ENCODE measurements around the gene ETFRF1.

The ETFRF1 gene

DNA sequence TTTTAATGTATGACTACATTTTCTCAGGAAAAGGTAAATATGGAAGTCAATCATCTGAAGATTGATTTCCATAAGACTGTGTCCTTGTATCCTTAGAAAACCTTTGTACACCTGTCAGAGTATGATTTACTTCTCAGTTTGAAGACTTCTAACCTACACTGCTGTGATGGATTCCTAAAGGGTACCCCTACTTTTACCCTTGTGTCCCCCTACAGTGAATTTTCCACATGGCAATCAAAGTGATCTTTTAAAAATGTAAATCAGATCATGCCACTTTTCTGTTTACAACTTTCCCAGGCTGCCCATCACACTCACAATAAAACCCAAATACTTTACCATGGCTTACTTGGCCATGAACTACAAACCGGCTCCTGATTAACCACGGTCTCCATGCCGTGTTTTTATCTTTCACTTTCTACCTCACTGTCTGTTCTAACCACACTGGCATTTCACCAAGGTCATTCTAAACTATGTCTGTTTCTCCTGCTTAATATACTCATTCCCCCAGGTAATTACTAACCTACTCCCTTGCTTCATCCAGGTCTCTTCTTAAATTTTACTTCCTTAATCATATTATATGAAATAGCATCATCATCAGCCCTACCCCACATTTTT lies 8.1 kb upstream of the ETFRF1 start:
- Histone ChIP-seq H3K27ac (ENCODE audit: low read depth, low read length) (no peak overlapping the region), H3K36me3 (ENCODE audit: insufficient read depth, low read length) (no peaks in the 10 kb centered on the region), H3K27me3 (ENCODE audit: insufficient read depth, low read length) (no peaks in the 10 kb centered on the region), H3K4me3 (ENCODE audit: low read length) (no peak overlapping the region), H3K4me1 (ENCODE audit: insufficient read depth, low read length) (no peaks in the 10 kb centered on the region), H3K9me3 (ENCODE audit: insufficient read depth, low read depth, low read length) (no peaks in the 10 kb centered on the region), H3K9ac (ENCODE audit: low read depth, low read length) (no peak overlapping the region)
- WGBS = 95% methylated on average over 3 of the region's 3 CpGs

- no peaks in the 10 kb centered on the region for H3K4me1 ChIP-seq (ENCODE audit: insufficient read depth, low read length)
- H3K36me3 ChIP-seq (ENCODE audit: insufficient read depth, low read length) = no peaks in the 10 kb centered on the region
- no peaks in the 10 kb centered on the region for H3K27me3 ChIP-seq (ENCODE audit: insufficient read depth, low read length)
- no peak overlapping the region for H3K9ac ChIP-seq (ENCODE audit: low read depth, low read length)
- no peaks in the 10 kb centered on the region for H3K9me3 ChIP-seq (ENCODE audit: insufficient read depth, low read depth, low read length)
- WGBS = 79% methylated on average over 1 of the region's 2 CpGs
- H3K4me3 ChIP-seq (ENCODE audit: low read length) = no peak overlapping the region
- no peak overlapping the region for H3K27ac ChIP-seq (ENCODE audit: low read depth, low read length)
Observed at GRCh38 chr12:25187781-25188180, 7.3 kb upstream of the ETFRF1 start.

- H3K4me3 ChIP-seq (ENCODE audit: low read length) = no peak overlapping the region
- H3K9me3 ChIP-seq (ENCODE audit: insufficient read depth, low read depth, low read length) = no peaks in the 10 kb centered on the region
- H3K36me3 ChIP-seq (ENCODE audit: insufficient read depth, low read length) = no peaks in the 10 kb centered on the region
- H3K4me1 ChIP-seq (ENCODE audit: insufficient read depth, low read length) = no peaks in the 10 kb centered on the region
- no peaks in the 10 kb centered on the region for H3K27me3 ChIP-seq (ENCODE audit: insufficient read depth, low read length)
- H3K9ac ChIP-seq (ENCODE audit: low read depth, low read length) = no peak overlapping the region
- no peak overlapping the region for H3K27ac ChIP-seq (ENCODE audit: low read depth, low read length)
Observed at GRCh38 chr12:25189656-25190055, 5.4 kb upstream of the ETFRF1 start.

GRCh38 chr12:25190793-25191192 lies 4.2 kb upstream of the ETFRF1 start:
- Histone ChIP-seq H3K4me1 (ENCODE audit: insufficient read depth, low read length) (peaks cover 2% of the 10 kb centered on the region; the same call in 1 of the 2 replicates), H3K9ac (ENCODE audit: low read depth, low read length) (no peak overlapping the region), H3K4me3 (ENCODE audit: low read length) (no peak overlapping the region), H3K27ac (ENCODE audit: low read depth, low read length) (no peak overlapping the region), H3K9me3 (ENCODE audit: insufficient read depth, low read depth, low read length) (no peaks in the 10 kb centered on the region), H3K27me3 (ENCODE audit: insufficient read depth, low read length) (no peaks in the 10 kb centered on the region), H3K36me3 (ENCODE audit: insufficient read depth, low read length) (no peaks in the 10 kb centered on the region)
- 95% methylated on average over 6 of the region's 6 CpGs for WGBS

GRCh38 chr12:25194214-25194613 lies 823 bp upstream of the ETFRF1 start:
- no CpG with 5 or more reads among the region's 1 CpG for WGBS
- Histone ChIP-seq H3K9ac (ENCODE audit: low read depth, low read length) (peak overlapping the region; percentile 73; the same call in 1 of the 2 replicates), H3K27ac (ENCODE audit: low read depth, low read length) (no peak overlapping the region)

DNA sequence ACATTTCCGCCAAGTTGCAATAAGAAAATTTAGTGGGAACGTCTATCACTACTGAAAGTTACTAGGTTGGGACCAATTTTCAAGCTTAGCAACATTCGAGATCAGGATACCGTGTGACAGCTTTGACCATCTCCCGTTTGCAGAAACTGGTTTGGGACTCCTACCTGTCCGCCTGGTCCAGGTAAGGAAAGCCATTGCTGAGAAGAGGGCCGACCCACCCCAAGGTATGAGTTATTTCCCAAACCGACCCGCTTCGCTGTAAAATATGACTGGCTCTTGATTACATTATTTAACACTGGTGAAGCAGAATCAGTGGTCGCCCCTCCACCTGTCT lies 348 bp upstream of the ETFRF1 start:
- Histone ChIP-seq H3K4me3 (ENCODE audit: low read length) (peak overlapping the region; percentile 80), H3K9ac (ENCODE audit: low read depth, low read length) (peak overlapping the region; percentile 73), H3K27ac (ENCODE audit: low read depth, low read length) (no peak overlapping the region), H3K36me3 (ENCODE audit: insufficient read depth, low read length) (no peaks in the 10 kb centered on the region), H3K4me1 (ENCODE audit: insufficient read depth, low read length) (peaks cover 8% of the 10 kb centered on the region; the same call in 1 of the 2 replicates), H3K9me3 (ENCODE audit: insufficient read depth, low read depth, low read length) (no peaks in the 10 kb centered on the region), H3K27me3 (ENCODE audit: insufficient read depth, low read length) (no peaks in the 10 kb centered on the region)
- WGBS = 20% methylated on average over 11 of the region's 11 CpGs

More at GRCh38 chr12:25194214-25194613, 823 bp upstream of the ETFRF1 start:
- Histone ChIP-seq H3K27me3 (ENCODE audit: insufficient read depth, low read length) (no peaks in the 10 kb centered on the region), H3K36me3 (ENCODE audit: insufficient read depth, low read length) (no peaks in the 10 kb centered on the region), H3K4me3 (ENCODE audit: low read length) (peak overlapping the region; percentile 80), H3K9me3 (ENCODE audit: insufficient read depth, low read depth, low read length) (no peaks in the 10 kb centered on the region), H3K4me1 (ENCODE audit: insufficient read depth, low read length) (peaks cover 8% of the 10 kb centered on the region; the same call in 1 of the 2 replicates)

- no peak overlapping the region for H3K27ac ChIP-seq (ENCODE audit: low read depth, low read length)
- H3K4me1 ChIP-seq (ENCODE audit: insufficient read depth, low read length) = peaks cover 8% of the 10 kb centered on the region; the same call in 1 of the 2 replicates
- H3K9ac ChIP-seq (ENCODE audit: low read depth, low read length) = no peak overlapping the region
- no peaks in the 10 kb centered on the region for H3K9me3 ChIP-seq (ENCODE audit: insufficient read depth, low read depth, low read length)
- 96% methylated on average over 1 of the region's 2 CpGs for WGBS
- H3K27me3 ChIP-seq (ENCODE audit: insufficient read depth, low read length) = no peaks in the 10 kb centered on the region
- H3K36me3 ChIP-seq (ENCODE audit: insufficient read depth, low read length) = no peaks in the 10 kb centered on the region
- no peak overlapping the region for H3K4me3 ChIP-seq (ENCODE audit: low read length)
Observed at GRCh38 chr12:25197608-25198007, 2.6 kb downstream of the ETFRF1 start.

DNA sequence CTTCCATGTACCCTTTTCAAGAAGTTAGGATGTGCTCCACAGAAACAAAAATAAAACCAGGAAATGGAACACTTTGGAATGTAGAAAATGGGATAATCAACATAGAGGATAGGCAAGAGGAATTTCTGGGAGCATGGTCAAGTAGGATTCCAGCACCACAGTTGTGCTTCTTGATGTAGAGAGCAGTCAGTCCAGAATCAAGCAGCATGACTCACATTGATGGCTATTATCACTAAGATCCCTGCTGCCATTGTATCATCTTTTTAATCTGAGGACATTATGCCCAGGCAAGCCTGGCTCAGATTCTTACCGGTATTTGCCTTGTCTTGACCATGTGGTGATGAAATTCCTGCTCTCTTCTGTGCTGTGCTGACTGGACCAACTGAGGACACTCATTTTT lies 5.7 kb downstream of the ETFRF1 start:
- Histone ChIP-seq H3K4me3 (ENCODE audit: low read length) (no peak overlapping the region), H3K36me3 (ENCODE audit: insufficient read depth, low read length) (peaks cover 13% of the 10 kb centered on the region), H3K9ac (ENCODE audit: low read depth, low read length) (no peak overlapping the region), H3K27me3 (ENCODE audit: insufficient read depth, low read length) (no peaks in the 10 kb centered on the region), H3K4me1 (ENCODE audit: insufficient read depth, low read length) (peaks cover 7% of the 10 kb centered on the region; the same call in 1 of the 2 replicates), H3K9me3 (ENCODE audit: insufficient read depth, low read depth, low read length) (no peaks in the 10 kb centered on the region), H3K27ac (ENCODE audit: low read depth, low read length) (no peak overlapping the region)
- WGBS = 93% methylated on average over 1 of the region's 1 CpG

GRCh38 chr12:25202137-25202536 lies 7.1 kb downstream of the ETFRF1 start:
- Histone ChIP-seq H3K9ac (ENCODE audit: low read depth, low read length) (no peak overlapping the region), H3K9me3 (ENCODE audit: insufficient read depth, low read depth, low read length) (no peaks in the 10 kb centered on the region), H3K4me1 (ENCODE audit: insufficient read depth, low read length) (no peaks in the 10 kb centered on the region), H3K4me3 (ENCODE audit: low read length) (no peak overlapping the region), H3K27me3 (ENCODE audit: insufficient read depth, low read length) (no peaks in the 10 kb centered on the region), H3K27ac (ENCODE audit: low read depth, low read length) (no peak overlapping the region), H3K36me3 (ENCODE audit: insufficient read depth, low read length) (peaks cover 24% of the 10 kb centered on the region)
- 89% methylated on average over 2 of the region's 2 CpGs for WGBS

- WGBS = 97% methylated on average over 6 of the region's 6 CpGs
- Histone ChIP-seq H3K27ac (ENCODE audit: low read depth, low read length) (no peak overlapping the region), H3K4me3 (ENCODE audit: low read length) (no peak overlapping the region), H3K4me1 (ENCODE audit: insufficient read depth, low read length) (no peaks in the 10 kb centered on the region), H3K9ac (ENCODE audit: low read depth, low read length) (no peak overlapping the region), H3K36me3 (ENCODE audit: insufficient read depth, low read length) (peaks cover 55% of the 10 kb centered on the region), H3K9me3 (ENCODE audit: insufficient read depth, low read depth, low read length) (no peaks in the 10 kb centered on the region), H3K27me3 (ENCODE audit: insufficient read depth, low read length) (no peaks in the 10 kb centered on the region)
Observed at GRCh38 chr12:25207411-25207810, 12.4 kb downstream of the ETFRF1 start.

GRCh38 chr12:25207846-25208245 lies 12.8 kb downstream of the ETFRF1 start:
- WGBS = no CpG with 5 or more reads among the region's 1 CpG
- H3K4me3 ChIP-seq (ENCODE audit: low read length) = no peak overlapping the region
- no peak overlapping the region for H3K27ac ChIP-seq (ENCODE audit: low read depth, low read length)
- no peak overlapping the region for H3K9ac ChIP-seq (ENCODE audit: low read depth, low read length)
- no peaks in the 10 kb centered on the region for H3K9me3 ChIP-seq (ENCODE audit: insufficient read depth, low read depth, low read length)
- H3K4me1 ChIP-seq (ENCODE audit: insufficient read depth, low read length) = no peaks in the 10 kb centered on the region
- peaks cover 55% of the 10 kb centered on the region for H3K36me3 ChIP-seq (ENCODE audit: insufficient read depth, low read length)
- H3K27me3 ChIP-seq (ENCODE audit: insufficient read depth, low read length) = no peaks in the 10 kb centered on the region

- Histone ChIP-seq H3K9ac (ENCODE audit: low read depth, low read length) (no peak overlapping the region), H3K27ac (ENCODE audit: low read depth, low read length) (no peak overlapping the region), H3K27me3 (ENCODE audit: insufficient read depth, low read length) (no peaks in the 10 kb centered on the region), H3K4me1 (ENCODE audit: insufficient read depth, low read length) (no peaks in the 10 kb centered on the region), H3K4me3 (ENCODE audit: low read length) (no peak overlapping the region), H3K9me3 (ENCODE audit: insufficient read depth, low read depth, low read length) (no peaks in the 10 kb centered on the region), H3K36me3 (ENCODE audit: insufficient read depth, low read length) (peaks cover 59% of the 10 kb centered on the region)
- 88% methylated on average over 1 of the region's 1 CpG for WGBS
Observed at GRCh38 chr12:25208554-25208953, 13.5 kb downstream of the ETFRF1 start.
